Measurements from ENCODE around the gene CCL1. TPM values are rescaled to one million over a fixed set of nuclear protein-coding genes. Genes with fewer than 3 reads are reported as not detected.

Gene CCL1
- 0.77 TPM for polyA plus RNA-seq (2012; ENCODE audit: insufficient read depth, insufficient read length, low read depth)

- H3K9me3 ChIP-seq, result no peaks in the 10 kb centered on the region
- H3K4me1 ChIP-seq, result no peaks in the 10 kb centered on the region
- DNase-seq, result no peak
- peaks cover 1% of the 10 kb centered on the region; the same call in 1 of the 2 replicates for H3K27me3 ChIP-seq
- TF ChIP-seq CTCF (IDR thresholded peaks at IDR 0.05; ENCODE audit: low read depth, low read length), result no peak
- H3K36me3 ChIP-seq, result no peaks in the 10 kb centered on the region
- no peak within 1 kb of the TSS for H3K4me3 ChIP-seq (ENCODE audit: low read depth, low read length)
Observed at GRCh38 chr17:34363183-34363661, at the start of gene CCL1. TSS of gene CCL1 (minus strand) at chr17:34363233. CDS start at chr17:34363161, 72 bp downstream.

GRCh38 chr17:34412534-34412933, 49.5 kb upstream of the CCL1 start:
- Histone ChIP-seq H3K27me3 (no peaks in the 10 kb centered on the region; the same call in 1 of the 2 replicates), H3K36me3 (no peaks in the 10 kb centered on the region), H3K4me1 (no peaks in the 10 kb centered on the region), H3K9me3 (no peaks in the 10 kb centered on the region), H3K4me3 (ENCODE audit: low read depth, low read length) (no peak overlapping the region)
- no peak for DNase-seq
- no peak for TF ChIP-seq CTCF (IDR thresholded peaks at IDR 0.05; ENCODE audit: low read depth, low read length)

- H3K4me3 ChIP-seq (ENCODE audit: low read depth, low read length), result no peak overlapping the region
- no peak for TF ChIP-seq CTCF (IDR thresholded peaks at IDR 0.05; ENCODE audit: low read depth, low read length)
- H3K27me3 ChIP-seq, result no peaks in the 10 kb centered on the region; the same call in 1 of the 2 replicates
- H3K36me3 ChIP-seq, result no peaks in the 10 kb centered on the region
- H3K4me1 ChIP-seq, result no peaks in the 10 kb centered on the region
- no peaks in the 10 kb centered on the region for H3K9me3 ChIP-seq
- no peak for DNase-seq
Observed at GRCh38 chr17:34411646-34412421, 48.8 kb upstream of the CCL1 start.

- no peak for TF ChIP-seq CTCF (IDR thresholded peaks at IDR 0.05; ENCODE audit: low read depth, low read length)
Observed at GRCh38 chr17:34409352-34409751, 46.3 kb upstream of the CCL1 start.

GRCh38 chr17:34408439-34408838, 45.4 kb upstream of the CCL1 start:
- no peak overlapping the region for H3K4me3 ChIP-seq (ENCODE audit: low read depth, low read length)
- DNase-seq, result no peak
- no peaks in the 10 kb centered on the region; the same call in 1 of the 2 replicates for H3K27me3 ChIP-seq
- TF ChIP-seq CTCF (IDR thresholded peaks at IDR 0.05; ENCODE audit: low read depth, low read length), result no peak
- H3K9me3 ChIP-seq, result no peaks in the 10 kb centered on the region
- H3K36me3 ChIP-seq, result no peaks in the 10 kb centered on the region
- H3K4me1 ChIP-seq, result no peaks in the 10 kb centered on the region

More at GRCh38 chr17:34409352-34409751, 46.3 kb upstream of the CCL1 start:
- Histone ChIP-seq H3K9me3 (no peaks in the 10 kb centered on the region), H3K4me1 (no peaks in the 10 kb centered on the region), H3K36me3 (no peaks in the 10 kb centered on the region), H3K27me3 (no peaks in the 10 kb centered on the region; the same call in 1 of the 2 replicates), H3K4me3 (ENCODE audit: low read depth, low read length) (no peak overlapping the region)
- no peak for DNase-seq

- H3K4me1 ChIP-seq, result no peaks in the 10 kb centered on the region
- H3K4me3 ChIP-seq (ENCODE audit: low read depth, low read length), result no peak overlapping the region
- H3K9me3 ChIP-seq, result no peaks in the 10 kb centered on the region
- no peaks in the 10 kb centered on the region for H3K36me3 ChIP-seq
- H3K27me3 ChIP-seq, result no peaks in the 10 kb centered on the region; the same call in 1 of the 2 replicates
- no peak for TF ChIP-seq CTCF (IDR thresholded peaks at IDR 0.05; ENCODE audit: low read depth, low read length)
- DNase-seq, result no peak
Observed at GRCh38 chr17:34406226-34406625, 43.2 kb upstream of the CCL1 start.
